ENCODE measurements around the gene DCDC2C.
A peak's percentile ranks its signal among the peaks of the same experiment; 100 is the strongest.

Gene DCDC2C

DNA sequence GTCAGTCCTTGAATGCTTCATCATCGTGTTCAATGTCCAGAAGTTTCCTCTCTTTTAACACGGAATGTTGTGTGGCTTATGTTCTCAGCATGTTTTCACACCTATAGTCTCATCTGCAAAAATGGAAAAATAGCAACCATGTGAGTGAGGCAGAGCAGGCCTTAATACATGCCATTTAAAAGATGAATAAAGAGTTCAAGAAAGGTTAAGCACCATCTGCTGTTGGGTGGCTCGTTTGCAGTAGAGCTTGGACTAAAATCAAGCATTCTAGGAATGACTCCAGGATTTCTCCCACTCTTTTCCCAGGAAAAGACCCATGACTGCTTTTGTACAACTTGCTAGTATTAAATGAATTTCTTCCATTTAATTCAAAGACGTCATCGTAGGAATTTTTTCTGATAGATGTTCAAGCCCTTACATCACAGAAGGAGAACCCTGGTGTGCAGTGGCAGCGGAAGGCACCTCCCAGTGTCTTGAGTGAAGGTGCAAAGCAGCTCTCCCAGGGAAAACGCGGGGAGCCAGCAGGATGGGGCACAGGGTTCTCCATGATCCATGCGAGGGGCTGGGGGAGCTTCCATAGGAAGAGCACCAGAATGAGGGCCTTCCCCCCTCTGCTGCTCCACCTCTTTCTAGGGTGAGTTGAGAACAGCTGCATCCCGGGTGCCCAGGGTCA, 9.6 kb downstream of the DCDC2C start:
- DNase-seq: peak; percentile 13

DNA sequence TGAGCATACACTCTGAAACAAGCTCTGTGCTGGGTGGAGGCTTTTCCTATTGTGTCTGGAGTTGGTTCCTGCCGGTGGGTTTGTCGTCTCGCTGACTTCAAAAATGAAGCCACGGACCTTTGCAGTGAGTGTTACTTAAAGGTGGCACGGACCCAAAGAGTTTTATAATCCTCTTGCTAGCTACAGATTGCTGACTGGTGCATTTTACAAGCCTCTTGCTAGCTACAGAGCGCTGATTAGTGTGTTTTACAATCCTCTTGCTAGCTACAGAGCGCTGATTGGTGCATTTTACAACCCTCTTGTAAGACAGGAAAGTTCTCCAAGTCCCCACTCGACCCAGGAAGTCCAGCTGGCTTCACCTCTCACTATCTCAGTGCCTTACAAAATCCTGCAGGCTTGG, 15.3 kb downstream of the DCDC2C start:
- no peak for DNase-seq

DNA sequence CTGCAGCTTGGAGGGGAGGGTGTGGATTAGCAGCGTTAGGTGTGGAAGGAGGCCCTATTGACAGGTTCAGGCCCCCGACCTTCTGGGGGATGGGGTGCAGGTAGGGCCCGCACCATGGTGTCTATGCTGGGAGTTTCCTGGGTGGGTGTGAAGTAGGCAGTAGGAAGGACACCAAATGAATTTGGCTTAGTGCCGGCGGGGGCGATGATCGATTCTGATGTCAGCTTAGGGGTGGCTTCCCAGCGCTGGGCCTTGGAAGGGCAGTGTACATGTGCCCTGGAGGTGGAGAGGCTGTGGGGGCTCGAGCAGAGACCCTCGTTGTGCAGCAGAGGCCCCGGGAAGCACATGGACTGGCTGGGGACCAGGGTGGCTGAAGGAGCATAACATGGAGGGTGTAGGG, 21.6 kb downstream of the DCDC2C start:
- no peak for DNase-seq

DNA sequence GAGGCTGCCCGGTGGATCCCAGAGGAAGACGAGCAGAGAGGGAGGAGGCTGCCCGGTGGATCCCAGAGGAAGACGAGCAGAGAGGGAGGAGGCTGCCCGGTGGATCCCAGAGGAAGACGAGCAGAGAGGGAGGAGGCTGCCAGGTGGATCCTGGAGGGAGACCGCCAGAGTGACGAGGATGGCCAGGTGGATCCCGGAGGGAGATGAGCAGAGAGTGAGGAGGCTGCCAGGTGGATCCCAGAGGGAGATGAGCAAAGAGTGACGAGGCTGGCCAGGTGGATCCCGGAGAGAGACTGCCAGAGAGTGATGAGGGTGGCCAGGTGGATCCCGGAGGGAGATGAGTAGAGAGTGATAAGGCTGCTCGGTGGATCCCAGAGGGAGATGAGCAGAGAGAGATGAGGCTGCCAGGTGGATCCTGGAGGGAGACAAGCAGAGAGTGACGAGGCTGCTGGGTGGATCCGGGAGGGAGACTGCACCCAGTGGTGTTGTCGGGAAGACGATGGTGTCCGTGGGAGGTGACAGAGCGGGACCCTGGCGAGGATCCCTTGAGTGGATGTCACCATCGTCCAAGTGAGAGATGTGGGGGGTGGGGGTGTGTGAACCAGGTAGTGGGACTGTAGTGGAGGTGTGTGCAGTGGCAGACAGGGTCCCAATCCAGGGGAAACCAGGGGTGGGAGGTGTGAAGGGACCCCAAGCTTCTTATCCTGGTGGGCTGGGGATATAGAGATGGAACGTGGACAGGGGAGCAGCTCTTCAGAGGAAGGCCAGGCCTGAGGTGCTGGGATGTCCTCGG, 22.3 kb downstream of the DCDC2C start:
- no peak for DNase-seq

DNA sequence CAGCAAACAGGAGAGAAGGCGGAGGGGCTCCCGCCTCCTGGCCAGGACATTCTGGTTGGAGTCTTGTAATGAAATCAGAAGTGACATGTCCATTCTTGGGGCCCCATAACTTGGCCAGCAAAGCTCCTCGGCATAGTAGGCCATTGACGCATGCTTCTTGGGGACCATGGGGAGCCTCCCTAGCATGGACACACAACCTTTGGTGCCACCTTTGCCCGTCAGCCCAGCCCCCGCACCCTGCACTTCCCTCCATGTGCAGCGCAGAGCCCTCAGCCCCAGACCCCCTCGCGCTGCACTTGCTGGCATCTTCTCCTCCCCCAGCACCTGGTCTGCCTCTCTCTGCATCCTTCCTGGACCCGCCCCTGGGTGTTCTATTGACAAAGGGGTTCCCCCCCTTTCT, 23.1 kb downstream of the DCDC2C start:
- DNase-seq: no peak

DNA sequence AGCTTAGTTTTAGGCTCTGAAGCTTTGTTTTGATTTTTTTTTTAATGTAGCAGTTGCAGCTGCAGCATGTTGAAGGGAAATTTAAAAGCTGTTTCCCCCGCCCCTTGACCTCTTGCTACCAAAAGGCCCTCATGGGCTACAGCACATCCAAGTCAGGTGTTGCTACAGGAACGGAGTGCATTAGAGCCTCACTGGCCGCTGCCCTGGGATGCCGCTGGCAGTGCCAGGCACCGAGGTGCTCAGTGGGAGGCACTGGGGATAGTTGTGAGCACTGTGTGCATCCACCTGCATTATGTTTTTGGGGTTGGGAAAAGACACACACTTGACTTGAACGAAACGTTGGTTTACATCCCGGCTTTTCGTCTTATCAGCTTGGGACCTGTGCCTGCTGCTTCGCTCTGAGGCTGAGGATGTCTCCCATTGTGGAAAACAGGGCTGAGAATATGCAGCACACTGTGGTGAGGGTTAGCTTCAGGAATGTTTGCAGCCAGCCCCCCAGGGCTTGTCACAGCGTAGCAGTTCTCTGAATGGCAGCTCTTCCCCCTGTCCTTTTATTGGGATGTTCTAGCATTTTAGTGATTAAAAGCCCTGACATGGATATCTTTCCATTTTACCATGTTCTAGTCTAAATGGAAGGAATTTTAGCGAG, 24.1 kb downstream of the DCDC2C start:
- DNase-seq: no peak

DNA sequence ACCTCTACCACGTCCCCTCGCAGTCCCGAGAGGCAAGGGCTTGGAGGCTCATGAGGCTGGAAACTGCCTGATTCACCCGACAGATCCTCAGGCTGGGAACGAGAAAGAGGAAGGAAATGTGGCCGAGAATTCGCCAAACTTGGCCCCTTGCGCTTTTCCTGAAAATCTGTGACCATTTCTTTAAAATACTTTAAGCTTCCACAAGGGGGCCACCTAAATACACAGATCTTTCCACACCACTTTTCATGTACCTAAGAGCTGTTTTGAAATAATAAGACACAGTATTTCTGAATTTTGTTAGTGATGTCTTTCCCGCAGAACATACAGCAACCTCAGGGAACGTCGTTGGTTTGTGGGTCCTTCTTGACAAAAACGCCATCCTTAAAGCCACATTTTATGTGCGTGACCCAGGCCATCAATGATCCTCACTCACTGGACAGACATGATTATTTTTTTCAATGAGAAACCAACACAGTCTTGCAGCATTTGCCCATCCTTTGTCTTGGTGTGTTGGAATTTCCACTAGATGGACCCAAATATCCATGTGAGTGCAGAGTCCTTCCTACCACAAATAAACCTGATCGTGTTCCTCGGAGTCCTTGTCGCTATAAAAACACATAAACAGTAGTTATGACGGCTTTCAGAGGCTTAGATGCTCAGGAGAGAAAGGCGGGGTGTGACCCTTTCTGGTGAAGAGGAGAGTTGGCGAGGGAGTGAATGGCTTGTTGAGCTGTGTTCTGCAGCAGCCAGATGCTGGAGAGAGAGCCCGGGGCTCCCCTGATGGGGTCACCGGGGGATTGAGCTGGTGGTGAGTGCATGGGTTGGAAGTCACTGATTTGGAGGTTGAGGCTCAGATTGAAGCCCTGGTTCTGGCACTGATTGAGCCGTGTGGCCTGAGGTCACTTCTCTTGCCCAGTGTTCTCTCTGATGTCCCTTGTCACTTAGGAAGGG, 25.0 kb downstream of the DCDC2C start:
- DNase-seq: peak; percentile 51

DNA sequence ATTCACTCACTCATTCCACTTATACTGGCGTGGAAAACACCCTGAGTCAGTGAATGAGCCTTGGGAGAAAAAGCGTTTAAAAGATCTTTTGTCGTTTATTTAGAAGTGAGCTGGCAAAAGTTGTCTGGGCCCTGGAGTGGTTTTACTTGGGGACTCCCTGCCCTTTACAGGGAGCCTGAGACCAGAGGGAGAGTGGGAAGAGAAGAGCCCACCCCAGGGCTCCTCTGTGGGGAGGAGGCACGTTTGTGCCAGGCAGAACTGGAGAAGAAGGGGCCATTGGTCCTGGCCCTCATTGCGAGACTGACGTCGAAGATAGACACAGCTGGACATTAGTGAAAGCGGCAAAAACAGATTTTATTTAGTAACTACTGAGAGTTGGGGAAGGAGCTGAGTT, 25.7 kb downstream of the DCDC2C start:
- no peak for DNase-seq

DNA sequence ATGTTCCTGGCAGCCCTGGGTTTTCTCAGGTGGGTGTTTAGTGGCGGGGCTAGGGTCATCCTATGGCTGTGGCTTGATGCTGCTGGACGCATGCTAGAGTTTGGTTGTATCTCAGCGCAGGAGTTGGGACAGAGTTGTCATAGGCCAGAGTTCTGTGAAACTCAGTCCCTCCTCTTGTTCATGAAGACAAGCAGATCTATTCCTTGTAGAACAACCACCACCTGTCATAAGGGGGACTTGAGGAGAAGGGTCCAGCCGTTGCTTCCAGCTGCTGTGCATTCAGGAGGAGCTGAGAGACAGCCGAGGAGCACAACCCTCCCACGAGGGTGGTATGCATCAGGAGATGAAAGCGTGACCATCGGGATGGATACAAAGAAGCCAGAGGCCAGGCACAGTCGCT, 26.4 kb downstream of the DCDC2C start:
- no peak for DNase-seq

DNA sequence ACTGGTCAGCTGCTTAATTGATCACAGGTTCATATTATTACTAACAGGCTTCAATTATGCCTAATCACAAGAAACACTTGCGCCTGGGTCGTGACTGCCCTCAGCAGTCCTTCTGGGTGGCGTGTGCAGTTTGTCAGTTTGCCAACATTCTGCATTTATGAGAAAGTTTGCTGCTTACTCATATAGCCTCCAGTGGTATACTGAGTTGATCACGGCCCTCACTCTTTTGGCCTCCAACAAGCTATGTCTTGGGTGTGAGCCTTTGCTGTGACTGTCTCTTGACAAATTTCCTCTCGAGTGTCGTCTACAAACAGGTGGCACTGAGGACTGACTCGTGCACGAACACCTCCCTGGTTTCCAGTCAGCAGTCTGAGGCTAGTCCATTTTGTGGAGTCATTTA, 27.3 kb downstream of the DCDC2C start:
- DNase-seq: peak; percentile 57

DNA sequence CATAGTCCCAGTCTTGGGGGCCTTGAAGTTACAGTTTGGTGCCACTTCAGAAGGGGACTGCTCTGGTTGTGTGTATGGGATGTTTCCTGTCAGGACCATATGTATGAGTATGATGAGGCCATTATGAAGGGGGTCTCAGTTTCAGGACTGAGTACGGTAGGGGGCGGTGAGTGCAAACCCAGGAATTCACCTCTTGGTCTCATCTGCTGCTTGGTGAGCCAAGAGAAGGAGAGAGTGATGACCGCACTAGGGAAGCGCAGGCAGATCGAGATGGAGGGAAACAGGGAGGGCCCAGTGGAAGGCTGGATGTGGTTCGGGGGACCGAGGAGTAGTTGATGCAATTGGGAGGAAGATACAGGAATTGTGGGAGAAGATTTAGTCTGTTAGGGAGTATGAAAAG, 28.5 kb downstream of the DCDC2C start:
- no peak for DNase-seq

DNA sequence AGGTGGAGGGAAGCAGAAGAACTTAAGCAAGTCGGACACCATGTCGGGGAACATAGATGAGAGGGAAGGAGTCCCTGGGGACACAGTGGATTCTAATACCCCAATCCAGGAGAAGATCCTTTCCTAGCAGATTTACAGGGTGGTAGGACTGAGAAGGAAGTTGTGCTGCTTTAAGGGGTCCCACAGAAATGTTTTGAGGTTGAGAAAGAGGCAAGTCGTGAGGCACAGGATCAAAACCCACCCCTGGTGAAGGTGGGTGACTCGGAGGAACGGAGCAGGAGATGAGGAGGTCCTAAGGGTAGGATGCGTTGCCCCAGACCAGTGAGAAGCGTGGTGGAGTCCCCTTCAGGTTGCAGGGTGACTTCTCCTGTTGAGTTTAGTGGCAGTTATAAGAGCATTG, 32.7 kb downstream of the DCDC2C start:
- DNase-seq: no peak

DNA sequence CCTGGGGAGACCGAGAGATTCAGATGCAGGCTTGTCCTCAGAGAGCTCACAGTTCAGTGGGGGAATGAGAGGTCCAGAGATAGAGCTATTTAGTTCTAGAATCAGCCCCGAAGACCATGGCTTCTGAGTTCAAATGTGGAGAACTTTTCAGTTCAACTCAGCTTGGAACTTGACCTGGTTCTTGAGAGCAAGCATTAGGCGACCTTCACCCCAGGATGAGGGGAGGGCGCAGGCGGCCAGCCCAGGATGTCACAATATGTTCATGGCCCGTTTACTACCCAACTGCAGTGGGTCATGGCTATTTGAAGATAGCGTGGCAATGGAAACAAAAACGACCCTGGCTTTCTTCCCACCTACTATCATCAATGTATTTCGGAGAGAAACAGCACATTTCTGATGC, 33.8 kb downstream of the DCDC2C start:
- no peak for DNase-seq

DNA sequence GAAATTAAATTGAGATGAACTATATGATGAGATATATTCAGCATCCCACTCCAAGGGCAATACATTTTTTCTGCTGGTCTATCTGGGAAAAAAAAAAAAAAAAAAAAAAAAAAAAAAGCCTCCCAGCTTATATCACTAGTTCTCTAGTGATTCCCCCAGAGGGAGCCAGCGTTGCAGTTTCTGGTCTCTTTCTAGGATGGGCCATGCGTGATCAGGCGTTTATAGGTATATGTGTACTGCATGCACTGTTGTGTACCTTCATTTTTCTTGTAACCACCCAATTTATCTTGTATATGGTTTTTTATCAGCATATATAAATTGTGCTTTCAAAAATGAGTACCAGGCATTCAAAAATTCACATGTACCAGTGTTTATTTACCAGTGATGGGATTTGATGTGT, 35.1 kb downstream of the DCDC2C start:
- peak; percentile 41 for DNase-seq

DNA sequence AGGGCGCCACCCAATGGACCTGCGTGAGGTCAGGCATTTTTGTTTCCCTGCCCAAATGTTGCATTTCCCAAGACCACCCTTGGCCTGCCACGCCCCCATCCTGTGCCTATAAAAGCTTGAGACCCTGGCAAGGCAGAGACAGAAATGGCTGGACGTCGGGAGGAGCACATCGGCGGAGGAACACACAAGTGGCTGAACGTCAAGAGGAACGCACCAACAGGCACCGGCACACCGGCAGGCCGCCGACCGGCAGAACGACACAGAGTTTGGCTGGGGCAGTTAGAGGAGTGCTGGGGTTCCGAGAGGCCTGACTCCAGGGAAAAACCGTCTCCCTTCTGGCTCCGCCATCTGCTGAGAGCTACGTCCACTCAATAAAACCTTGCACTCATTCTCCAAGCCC, 35.9 kb downstream of the DCDC2C start:
- DNase-seq: no peak

DNA sequence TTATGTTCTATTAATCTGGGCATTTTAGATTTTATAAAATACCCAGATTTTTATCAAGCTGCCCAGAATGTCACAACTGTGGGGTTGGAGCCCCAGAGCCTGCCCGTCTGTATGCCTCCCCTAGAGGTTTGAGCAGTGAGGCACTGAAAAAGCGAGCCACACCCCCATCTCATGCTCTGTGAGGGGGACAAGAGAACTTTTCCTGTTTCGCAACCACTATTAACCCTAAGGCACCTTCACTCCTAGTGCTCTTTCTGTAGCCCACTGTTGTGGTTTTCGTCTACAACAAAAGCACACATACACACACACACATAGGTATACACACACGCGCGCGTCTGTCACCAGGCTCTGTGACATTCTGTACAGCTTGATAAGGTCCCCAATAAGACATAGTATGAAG, 38.0 kb downstream of the DCDC2C start:
- DNase-seq: no peak

DNA sequence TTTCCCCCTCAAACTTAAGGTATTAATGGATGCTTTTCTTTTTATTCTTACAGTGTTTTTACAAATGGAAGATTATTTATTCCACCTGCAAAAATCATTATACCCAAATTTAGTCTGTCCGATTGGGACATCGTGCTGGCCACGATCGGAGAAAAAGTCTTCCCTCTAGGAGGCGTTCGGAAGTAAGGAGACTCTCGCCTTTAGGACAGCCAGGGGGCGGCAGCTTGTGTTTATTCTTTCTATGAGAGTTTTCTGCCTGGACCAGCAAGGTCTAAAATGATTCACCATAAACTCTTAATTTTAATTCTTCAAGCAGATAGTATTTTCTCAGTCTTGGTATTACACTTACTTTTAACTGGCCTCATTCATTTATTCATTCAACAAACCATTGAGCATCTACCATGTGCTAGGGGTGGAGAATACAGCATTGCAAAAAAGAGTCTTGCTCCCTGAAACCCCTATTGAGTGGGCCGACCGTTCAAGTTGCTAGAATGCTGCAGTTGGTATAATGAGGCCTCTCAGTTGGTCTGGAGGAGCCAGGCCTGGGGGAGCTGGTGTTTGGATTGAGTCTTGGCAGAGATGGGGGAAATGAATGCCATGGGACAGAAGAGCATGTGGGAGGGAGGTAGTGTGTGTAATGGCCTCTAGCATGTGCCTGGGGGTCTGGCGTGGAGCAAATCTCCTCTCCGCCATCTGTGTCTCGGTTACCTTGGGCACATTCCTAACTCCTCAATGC, 38.7 kb downstream of the DCDC2C start:
- DNase-seq: no peak

DNA sequence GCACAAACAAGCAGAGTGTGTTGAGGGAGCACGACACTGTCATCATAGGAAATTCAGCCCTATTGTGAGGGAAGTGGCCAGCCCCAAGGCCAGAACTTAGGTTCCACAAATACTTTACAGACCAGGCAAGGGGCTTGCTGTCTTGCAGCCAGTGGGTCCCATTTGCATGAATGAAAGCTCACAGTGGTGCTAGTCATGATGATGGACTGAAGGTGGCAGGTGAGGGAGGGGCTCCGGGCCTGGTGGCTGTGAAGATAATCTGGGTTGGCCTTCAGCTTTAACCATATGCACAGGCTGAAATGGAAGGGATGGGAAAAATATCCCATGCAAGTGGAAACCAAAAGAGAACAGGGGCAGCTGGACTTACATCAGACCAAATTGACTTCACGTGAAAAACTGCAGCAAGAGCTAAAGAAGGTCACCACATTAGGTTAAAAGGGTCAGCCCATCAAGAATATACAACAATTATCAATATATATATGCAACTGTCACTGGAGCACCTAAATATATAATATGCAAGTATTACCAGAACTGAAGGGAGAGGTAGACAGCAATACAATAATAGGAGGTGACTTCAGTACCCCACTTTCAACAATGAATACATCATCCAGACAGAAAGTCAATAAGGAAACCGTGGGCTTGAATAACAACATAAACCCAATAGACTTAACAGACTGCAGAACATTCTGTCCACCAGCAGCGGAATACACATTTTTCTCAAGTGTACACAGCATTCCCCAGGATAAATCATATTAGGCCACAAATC, 39.6 kb downstream of the DCDC2C start:
- DNase-seq: no peak

DNA sequence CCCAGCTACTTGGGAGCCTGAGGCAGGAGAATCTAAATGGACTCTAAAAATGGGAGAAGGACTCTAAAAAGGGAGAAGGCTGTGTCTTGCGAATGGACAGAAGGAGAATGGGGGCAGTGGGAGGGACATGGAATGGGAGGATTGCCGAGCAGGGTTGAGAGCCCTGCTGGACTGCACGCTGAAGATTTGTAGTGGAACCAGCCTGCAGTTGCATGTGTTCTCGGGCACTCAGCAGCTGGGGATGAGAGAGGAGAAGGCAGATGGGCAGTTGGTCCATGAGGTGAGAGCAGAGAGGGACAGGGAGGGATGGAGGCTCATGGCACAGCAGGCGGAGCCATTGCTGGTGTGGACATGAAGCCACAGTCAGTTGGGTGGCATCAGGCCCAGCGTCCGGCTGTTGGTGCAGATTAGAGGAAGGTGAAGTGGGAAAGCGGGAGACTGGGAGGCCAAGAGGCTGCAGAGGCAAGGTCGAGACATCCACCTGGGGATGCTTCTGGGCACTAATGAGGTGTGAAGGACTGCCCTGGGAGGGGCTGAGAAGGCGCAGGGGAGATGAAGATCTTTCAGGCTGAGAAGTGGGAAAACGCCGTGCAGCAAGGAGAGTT, 40.7 kb downstream of the DCDC2C start:
- no peak for DNase-seq

DNA sequence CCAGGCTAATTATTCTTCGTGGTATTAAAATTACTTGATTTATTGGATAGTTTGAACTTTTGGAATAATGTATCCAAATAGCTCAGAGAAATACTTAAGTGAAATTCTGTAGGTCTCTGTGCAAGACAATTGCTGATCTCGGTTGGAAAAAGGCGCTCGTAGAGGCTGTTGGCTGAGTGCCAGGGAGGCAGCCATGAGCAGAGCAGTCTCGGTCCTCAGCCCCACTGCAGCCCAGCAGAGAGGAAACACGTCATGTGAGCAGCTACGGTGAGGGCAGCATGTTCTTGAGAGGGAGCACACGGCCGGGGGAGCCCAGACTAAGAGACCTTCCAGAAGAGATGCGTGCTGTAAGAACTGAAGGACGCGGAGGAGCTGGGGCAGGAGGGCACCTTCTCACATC, 42.5 kb downstream of the DCDC2C start:
- DNase-seq: no peak

DNA sequence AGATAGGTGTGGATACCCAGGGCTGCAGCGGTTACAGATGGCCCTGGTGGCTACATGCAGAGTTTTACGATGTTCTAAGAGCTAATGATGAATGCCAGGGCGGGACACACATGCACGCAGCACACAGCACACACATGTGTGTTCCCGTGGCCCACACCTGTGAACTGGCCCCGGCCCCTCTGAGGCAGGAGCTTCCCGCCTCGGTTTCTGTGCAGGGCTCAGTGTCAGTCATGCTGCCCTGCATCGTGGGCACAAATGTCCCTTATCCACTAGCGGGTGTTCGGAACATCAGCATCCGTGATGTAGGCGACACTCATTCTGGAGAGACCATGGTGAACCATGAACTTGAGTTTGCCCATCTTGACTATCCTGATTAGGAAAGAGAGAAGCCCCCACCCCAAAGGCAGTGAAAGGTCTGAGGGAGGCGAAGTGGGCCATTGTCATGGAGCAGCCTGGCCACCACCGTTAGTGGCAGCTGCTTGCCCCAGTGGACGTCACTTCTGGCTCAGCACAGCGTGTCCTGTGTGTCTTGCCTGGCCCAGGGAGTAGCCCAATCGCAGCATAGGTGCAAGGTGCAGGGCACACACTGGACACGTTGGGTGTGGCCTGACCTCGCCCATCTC, 43.8 kb downstream of the DCDC2C start:
- no peak for DNase-seq
